GM13977 (cell line): ENCODE results near the gene SCAF4.

Source experiments
- DNase-seq: peaks from one replicate; pipeline ENCODE4 v3.0.0; 2012; ENCODE audit warnings: low spot score
- in situ Hi-C: fragments of 300-500 bp; cut with MboI; formaldehyde crosslinking; loops from one replicate; pipeline ENCODE4 v1.12.0; 2022; ENCODE audit warnings: low sequenced_read_pairs, low pct_unique_long_range_greater_than_20kb, mixed read lengths, inconsistent platforms; ENCODE audit not compliant: unreplicated experiment
- TF ChIP-seq, protein P1 (sequence below): IDR thresholded peaks from 2 replicates; pipeline ENCODE4 v1.5.1; 2012; ENCODE audit warnings: mild to moderate bottlenecking, control low read depth; ENCODE audit not compliant: insufficient read depth; ENCODE audit errors: extremely low read depth, missing control alignments

The SCAF4 gene

DNA sequence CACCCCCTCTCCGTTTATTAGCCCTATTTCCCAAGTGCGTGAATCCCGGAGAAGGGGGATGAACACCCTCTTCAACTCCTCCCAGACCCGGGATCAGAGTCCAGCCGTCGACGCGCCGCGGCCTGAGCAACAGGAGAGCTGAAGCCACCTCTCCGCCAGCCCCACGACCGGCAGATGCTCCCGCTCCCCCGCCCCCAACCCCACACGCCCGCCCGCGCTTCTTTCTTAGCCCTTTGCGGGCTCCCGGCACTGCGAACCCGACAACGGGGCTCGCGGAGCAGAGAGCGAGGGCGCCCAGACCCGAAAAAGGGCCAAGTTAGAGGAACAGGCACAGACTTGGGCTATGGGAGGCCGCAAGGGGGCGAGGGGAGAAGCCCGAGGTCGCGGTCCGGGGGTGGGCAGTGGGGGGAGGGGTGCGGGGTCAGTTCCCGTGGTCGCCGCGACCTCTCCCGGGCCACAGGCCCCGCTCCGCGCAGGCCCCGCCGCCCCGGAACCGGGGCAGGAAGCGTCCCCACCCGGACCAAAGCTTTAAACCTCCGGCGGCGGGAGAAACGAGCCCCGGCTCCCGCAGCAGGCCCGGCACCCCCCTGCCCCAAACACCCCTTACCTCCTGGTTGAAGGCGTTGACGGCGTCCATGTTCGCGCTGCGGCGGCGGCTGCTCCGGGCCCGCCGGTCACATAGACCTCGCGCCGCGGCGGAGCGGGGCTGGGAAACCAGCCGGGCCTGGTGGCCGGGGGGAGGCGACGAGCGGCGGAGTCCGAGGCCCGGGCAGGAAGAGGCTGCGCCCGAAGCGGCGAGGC is 662 bp downstream of the SCAF4 start:
- TF ChIP-seq, protein P1, sequence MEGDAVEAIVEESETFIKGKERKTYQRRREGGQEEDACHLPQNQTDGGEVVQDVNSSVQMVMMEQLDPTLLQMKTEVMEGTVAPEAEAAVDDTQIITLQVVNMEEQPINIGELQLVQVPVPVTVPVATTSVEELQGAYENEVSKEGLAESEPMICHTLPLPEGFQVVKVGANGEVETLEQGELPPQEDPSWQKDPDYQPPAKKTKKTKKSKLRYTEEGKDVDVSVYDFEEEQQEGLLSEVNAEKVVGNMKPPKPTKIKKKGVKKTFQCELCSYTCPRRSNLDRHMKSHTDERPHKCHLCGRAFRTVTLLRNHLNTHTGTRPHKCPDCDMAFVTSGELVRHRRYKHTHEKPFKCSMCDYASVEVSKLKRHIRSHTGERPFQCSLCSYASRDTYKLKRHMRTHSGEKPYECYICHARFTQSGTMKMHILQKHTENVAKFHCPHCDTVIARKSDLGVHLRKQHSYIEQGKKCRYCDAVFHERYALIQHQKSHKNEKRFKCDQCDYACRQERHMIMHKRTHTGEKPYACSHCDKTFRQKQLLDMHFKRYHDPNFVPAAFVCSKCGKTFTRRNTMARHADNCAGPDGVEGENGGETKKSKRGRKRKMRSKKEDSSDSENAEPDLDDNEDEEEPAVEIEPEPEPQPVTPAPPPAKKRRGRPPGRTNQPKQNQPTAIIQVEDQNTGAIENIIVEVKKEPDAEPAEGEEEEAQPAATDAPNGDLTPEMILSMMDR, result peak; percentile 40
- in situ Hi-C loops, result no loop called here
- DNase-seq, result peak; percentile 68

DNA sequence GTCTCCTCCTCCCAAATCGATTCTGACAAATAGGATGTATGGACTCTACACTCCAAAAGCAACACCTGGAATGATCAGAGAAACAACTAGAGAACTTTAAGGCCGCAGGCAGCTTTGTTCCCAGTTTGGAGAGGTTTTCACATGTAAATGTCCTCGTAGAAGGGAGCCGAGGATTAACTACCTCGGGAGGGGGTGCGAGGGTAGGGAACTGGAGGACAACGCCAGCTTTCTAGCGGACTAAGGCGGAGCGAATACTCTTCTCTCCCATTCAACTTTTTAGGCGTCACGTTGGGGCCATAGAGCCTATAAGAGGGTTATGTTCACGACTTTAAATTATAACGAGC is 1.2 kb downstream of the SCAF4 start:
- TF ChIP-seq, protein P1, result no peak
- in situ Hi-C loops, result no loop called here
- DNase-seq, result no peak

DNA sequence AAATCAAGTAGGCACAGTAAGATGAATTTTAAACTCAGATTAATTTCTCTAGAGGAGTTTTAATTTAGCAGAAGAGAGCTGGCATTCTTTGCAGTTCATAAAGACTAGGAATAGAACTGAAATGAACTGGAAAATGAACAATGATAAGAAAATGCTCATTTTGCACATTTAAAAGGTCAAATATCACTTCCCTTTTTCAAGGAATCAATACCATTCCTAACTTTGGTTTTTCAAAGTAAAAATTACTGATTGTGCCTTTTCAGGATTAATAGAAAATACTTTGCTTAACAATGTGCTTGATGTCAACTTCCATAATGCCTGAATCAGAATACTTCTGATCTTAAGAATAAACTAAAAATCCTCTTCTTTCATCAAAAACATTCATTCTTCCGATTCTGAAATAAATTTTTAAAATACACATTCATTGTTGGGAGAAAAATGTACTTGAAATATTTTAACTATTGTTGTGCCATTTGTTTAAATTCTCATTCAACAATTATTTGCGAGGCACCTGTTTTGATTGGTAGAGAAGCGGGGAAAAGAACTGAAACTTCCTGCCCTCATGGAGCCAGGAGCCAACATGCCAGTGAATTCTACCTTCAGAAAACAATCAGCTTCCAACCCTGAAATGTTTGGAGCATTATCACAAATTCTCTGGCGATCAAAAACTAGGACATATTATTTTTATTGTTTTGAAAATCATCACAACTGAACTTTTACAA is 2.1 kb downstream of the SCAF4 start:
- no peak for DNase-seq
- in situ Hi-C loops, result no loop called here
- TF ChIP-seq, protein P1, result no peak

DNA sequence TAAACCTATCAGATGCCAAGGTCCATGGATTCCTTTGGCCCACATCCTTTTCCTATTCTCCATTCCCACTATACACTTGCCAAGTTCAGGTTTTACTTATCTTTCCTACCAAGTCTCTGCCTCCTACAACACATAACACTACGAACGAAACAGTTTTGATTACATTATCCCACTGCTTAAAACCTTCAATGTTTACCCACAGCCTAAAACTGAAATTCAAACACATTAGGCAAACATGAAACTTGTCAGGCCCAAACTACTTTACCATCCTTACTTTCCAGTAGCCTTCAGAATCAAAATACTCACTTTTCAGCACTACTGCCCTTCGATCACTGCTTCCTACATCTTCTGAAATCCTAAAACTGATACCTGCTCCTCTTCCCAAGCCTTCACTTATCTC is 3.0 kb downstream of the SCAF4 start:
- in situ Hi-C loops, result no loop called here
- TF ChIP-seq, protein P1, result no peak
- no peak for DNase-seq

DNA sequence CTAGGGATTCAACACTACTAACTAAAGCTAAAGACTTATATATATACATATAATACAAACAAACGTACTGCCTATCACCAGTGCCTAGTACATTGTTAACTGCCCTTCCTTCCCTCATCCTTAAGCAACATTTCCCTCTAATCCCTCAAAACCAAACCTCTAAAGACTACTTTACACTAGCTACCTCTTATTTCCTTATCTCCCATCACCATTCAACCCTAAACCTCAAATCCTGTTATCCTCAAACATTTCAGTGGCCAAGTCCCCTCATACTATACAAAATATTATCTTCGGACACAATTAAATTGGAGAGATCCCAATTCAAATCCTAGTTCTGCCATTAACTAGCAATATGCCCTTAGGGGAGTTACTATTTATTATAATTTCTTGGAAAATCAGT is 3.7 kb downstream of the SCAF4 start:
- in situ Hi-C loops, result no loop called here
- TF ChIP-seq, protein P1, result no peak
- no peak for DNase-seq

DNA sequence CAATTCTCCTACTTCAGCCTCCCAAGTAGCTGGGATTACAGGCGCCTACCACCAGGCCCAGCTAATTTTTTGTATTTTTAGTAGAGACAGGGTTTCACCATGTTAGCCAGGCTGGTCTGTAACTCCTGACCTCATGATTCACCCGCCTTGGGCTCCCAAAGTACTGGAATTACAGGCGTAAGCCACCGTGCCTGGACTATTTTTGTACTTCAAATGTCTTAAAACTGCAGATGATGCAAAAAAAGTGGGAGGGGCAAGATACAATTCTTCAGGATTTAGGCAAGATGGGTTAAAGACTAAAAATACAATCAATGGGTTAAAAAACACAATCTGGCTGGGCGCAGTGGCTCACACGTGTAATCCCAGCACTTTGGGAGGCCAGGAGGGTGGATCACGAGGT is 4.7 kb downstream of the SCAF4 start:
- no peak for DNase-seq
- in situ Hi-C loops, result no loop called here
- TF ChIP-seq, protein P1, result no peak
